Measurements from ENCODE around the gene LSR.

The LSR gene

GRCh38 chr19:35306473-35307246 lies 57.9 kb downstream of the LSR start:
- DNase-seq = no peak

- no peak for DNase-seq
These were observed 59.1 kb downstream of the LSR start for GRCh38 chr19:35307931-35308330.

DNA sequence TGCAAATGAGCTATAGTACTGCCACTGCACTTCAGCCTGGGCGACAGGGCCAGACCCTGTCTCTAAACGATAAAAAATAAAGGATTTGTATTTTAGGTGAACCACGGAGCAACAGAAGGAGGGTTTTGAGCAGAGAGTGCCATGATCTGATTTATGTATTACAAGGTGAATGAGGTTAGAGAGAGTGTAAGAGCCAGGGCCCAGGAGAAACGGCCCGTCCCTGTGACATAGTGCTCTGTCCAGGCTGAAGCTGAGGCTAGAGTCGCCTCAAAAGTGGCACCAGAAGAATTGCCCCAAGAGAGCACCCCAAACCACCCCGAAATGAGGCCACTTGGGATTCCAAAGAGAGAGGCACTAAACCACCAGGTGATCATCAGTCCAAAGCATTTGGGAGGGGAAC lies 60.1 kb downstream of the LSR start:
- no peak for DNase-seq

DNA sequence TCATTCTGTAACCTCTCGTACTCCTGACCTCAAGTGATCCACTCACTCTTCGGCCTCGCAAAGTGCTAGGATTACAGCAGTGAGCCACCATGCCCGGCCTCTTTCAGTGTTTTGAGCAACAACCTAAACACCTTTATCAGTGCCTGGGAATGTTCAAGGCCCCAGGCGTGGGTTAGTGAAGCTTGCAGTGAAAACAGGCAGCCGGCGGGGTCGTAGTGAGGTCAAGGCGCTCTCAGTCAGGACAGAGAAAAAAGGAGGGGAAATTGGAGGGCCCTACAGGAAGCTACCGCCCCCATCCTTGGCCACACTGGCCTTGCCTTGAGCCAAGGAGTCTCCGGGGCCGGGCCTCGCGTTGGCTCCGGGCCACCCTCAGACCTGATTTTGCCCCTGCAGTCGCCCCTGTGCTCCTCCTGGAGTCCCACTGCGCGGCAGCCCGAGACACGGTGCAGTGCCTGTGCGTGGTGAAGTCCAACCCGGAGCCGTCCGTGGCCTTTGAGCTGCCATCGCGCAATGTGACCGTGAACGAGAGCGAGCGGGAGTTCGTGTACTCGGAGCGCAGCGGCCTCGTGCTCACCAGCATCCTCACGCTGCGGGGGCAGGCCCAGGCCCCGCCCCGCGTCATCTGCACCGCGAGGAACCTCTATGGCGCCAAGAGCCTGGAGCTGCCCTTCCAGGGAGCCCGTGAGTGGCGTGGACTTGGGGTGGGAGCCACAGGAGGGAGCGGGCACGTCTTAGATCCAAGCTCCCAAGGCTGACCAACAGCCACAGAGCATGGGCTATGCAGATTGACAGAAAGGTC lies 60.9 kb downstream of the LSR start:
- DNase-seq = no peak

- no peak for DNase-seq
These were observed 61.5 kb downstream of the LSR start for GRCh38 chr19:35310331-35310730.

GRCh38 chr19:35310811-35311465 lies 62.1 kb downstream of the LSR start:
- DNase-seq = no peak

- no peak for DNase-seq
These were observed 63.3 kb downstream of the LSR start for GRCh38 chr19:35311901-35312665.

- no peak for DNase-seq
These were observed 64.8 kb downstream of the LSR start for GRCh38 chr19:35313587-35313986.

GRCh38 chr19:35314031-35314430 lies 65.2 kb downstream of the LSR start:
- DNase-seq = no peak

- no peak for DNase-seq
These were observed 66.2 kb downstream of the LSR start for GRCh38 chr19:35314858-35315470.

GRCh38 chr19:35315883-35316282 lies 67.1 kb downstream of the LSR start:
- DNase-seq = no peak

DNA sequence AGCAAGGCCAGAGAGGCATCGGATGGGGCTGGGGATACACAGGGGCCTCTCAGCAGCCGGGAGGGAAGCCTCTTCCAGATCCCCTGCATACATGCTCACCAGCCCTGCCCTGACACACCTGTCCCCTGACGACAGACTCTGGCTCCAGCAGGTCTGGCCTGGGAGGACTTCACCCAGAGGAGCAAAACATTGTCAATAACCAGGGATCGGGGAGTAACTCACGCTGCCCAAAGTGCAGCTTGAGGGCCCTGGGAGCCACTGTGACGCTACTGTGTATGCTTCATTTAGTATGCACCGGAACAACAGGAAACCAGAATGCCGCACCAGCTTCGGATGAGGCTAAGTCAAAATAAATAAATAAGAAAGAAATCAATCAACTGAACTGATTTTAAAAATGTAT lies 67.8 kb downstream of the LSR start:
- no peak for DNase-seq

All from CD4-positive, alpha-beta T cell treated with Interleukin-12 subunit alpha and Interleukin-12 subunit beta, for 1 hour (primary cell).